Liver (tissue), 3 donors: ENCODE results near the gene BMP7.

Experiments used
- HNF4A ChIP-seq, 2 donors: conservative IDR thresholded peaks; 2 replicates each; pipeline ENCODE4 v1.6.1; 2016; ENCODE audit warnings: antibody characterized with exemption in 2 of 2, mild to moderate bottlenecking in 2 of 2
- JUND ChIP-seq, 2 donors: IDR thresholded peaks; 2 replicates each; pipeline ENCODE4 v1.6.1; 2016; ENCODE audit warnings: antibody characterized with exemption in 2 of 2
- RAD21 ChIP-seq, 2 donors: IDR thresholded peaks; 2 replicates each; pipeline ENCODE4 v1.6.1; 2016; ENCODE audit warnings: antibody characterized with exemption in 2 of 2, mild to moderate bottlenecking in 2 of 2
- SP1 ChIP-seq: IDR thresholded peaks from 2 replicates; pipeline ENCODE4 v1.6.1; 2018; ENCODE audit warnings: antibody characterized with exemption, mild to moderate bottlenecking
- TAF1 ChIP-seq: conservative IDR thresholded peaks from 2 replicates; pipeline ENCODE4 v1.6.1; 2016; ENCODE audit warnings: antibody characterized with exemption, mild to moderate bottlenecking
- YY1 ChIP-seq: IDR thresholded peaks from 2 replicates; pipeline ENCODE4 v1.6.1; 2016; ENCODE audit warnings: antibody characterized with exemption, mild to moderate bottlenecking
- TF ChIP-seq, protein P1 (sequence below): fragments of 150-350 bp; IDR thresholded peaks from 2 replicates; pipeline ENCODE4 v1.5.1; 2017; ENCODE audit warnings: improper control_type of control experiment, low read depth, low read length; ENCODE audit not compliant: missing input control
- TF ChIP-seq, protein P2 (sequence below): IDR thresholded peaks from 2 replicates; pipeline ENCODE4 v1.6.1; 2016; ENCODE audit warnings: antibody characterized with exemption, mild to moderate bottlenecking
- TF ChIP-seq, protein P3 (sequence below): IDR thresholded peaks from 2 replicates; pipeline ENCODE4 v1.6.1; 2016; ENCODE audit warnings: antibody characterized with exemption
- TF ChIP-seq, protein P4 (sequence below): IDR thresholded peaks from 2 replicates; pipeline ENCODE4 v1.6.1; 2016; ENCODE audit warnings: antibody characterized with exemption
- donor health status: healthy.
- donor health status: healthy.

DNA sequence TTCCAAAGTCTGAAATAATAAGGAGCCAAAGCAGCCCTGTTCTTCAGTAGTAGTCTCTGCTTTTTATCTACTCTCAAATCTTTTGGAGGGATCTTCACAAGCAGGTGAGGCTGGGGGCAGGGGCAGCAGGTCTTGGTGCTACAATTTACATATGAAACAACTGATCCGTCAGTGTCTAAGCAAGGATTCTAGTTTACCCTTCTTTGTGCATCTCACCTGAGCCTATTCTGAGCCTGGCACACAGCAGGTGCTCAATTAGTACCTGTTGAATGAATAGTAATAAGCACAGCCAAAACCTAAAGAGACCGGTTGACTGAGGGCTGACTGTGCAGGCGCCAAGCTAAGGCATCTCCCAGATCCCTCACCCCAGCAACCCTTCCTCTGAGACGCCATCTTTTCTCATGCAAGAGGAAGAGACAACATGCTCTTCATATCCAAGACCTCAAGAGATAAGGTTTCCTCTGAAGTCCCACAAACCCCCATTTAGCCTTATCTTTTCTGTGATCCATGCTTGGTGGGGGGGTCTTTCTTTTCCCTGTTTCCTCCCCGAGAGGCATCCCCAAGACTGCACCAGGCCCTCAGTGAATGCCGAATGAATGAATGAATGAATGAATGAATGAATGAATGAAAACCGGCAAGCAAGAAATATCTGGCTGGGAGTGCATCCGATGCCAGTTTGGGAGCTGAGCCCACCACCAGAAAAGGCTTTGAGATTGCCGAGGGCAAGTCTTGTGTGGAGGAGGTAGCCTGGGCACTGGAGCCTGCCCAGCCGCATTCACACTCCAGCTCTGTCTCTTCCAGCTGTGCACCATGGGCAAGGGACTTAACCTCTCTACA is 2.9 kb upstream of the BMP7 start:
- no peak for TF ChIP-seq YY1
- TF ChIP-seq, protein P1, sequence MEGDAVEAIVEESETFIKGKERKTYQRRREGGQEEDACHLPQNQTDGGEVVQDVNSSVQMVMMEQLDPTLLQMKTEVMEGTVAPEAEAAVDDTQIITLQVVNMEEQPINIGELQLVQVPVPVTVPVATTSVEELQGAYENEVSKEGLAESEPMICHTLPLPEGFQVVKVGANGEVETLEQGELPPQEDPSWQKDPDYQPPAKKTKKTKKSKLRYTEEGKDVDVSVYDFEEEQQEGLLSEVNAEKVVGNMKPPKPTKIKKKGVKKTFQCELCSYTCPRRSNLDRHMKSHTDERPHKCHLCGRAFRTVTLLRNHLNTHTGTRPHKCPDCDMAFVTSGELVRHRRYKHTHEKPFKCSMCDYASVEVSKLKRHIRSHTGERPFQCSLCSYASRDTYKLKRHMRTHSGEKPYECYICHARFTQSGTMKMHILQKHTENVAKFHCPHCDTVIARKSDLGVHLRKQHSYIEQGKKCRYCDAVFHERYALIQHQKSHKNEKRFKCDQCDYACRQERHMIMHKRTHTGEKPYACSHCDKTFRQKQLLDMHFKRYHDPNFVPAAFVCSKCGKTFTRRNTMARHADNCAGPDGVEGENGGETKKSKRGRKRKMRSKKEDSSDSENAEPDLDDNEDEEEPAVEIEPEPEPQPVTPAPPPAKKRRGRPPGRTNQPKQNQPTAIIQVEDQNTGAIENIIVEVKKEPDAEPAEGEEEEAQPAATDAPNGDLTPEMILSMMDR: no peak
- no peak for TF ChIP-seq RAD21 (IDR thresholded peaks at IDR 0.05)
- TF ChIP-seq, protein P2, sequence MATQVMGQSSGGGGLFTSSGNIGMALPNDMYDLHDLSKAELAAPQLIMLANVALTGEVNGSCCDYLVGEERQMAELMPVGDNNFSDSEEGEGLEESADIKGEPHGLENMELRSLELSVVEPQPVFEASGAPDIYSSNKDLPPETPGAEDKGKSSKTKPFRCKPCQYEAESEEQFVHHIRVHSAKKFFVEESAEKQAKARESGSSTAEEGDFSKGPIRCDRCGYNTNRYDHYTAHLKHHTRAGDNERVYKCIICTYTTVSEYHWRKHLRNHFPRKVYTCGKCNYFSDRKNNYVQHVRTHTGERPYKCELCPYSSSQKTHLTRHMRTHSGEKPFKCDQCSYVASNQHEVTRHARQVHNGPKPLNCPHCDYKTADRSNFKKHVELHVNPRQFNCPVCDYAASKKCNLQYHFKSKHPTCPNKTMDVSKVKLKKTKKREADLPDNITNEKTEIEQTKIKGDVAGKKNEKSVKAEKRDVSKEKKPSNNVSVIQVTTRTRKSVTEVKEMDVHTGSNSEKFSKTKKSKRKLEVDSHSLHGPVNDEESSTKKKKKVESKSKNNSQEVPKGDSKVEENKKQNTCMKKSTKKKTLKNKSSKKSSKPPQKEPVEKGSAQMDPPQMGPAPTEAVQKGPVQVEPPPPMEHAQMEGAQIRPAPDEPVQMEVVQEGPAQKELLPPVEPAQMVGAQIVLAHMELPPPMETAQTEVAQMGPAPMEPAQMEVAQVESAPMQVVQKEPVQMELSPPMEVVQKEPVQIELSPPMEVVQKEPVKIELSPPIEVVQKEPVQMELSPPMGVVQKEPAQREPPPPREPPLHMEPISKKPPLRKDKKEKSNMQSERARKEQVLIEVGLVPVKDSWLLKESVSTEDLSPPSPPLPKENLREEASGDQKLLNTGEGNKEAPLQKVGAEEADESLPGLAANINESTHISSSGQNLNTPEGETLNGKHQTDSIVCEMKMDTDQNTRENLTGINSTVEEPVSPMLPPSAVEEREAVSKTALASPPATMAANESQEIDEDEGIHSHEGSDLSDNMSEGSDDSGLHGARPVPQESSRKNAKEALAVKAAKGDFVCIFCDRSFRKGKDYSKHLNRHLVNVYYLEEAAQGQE: no peak
- TF ChIP-seq HNF4A (conservative IDR thresholded peaks at IDR 0.05): no peak
- TF ChIP-seq, protein P3, sequence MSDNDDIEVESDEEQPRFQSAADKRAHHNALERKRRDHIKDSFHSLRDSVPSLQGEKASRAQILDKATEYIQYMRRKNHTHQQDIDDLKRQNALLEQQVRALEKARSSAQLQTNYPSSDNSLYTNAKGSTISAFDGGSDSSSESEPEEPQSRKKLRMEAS: no peak
- TF ChIP-seq JUND (IDR thresholded peaks at IDR 0.05): no peak
- TF ChIP-seq TAF1: no peak
- TF ChIP-seq SP1: no peak
- TF ChIP-seq, protein P4, sequence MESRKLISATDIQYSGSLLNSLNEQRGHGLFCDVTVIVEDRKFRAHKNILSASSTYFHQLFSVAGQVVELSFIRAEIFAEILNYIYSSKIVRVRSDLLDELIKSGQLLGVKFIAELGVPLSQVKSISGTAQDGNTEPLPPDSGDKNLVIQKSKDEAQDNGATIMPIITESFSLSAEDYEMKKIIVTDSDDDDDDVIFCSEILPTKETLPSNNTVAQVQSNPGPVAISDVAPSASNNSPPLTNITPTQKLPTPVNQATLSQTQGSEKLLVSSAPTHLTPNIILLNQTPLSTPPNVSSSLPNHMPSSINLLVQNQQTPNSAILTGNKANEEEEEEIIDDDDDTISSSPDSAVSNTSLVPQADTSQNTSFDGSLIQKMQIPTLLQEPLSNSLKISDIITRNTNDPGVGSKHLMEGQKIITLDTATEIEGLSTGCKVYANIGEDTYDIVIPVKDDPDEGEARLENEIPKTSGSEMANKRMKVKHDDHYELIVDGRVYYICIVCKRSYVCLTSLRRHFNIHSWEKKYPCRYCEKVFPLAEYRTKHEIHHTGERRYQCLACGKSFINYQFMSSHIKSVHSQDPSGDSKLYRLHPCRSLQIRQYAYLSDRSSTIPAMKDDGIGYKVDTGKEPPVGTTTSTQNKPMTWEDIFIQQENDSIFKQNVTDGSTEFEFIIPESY: no peak
